Omental fat pad (tissue), 4 donors: ENCODE measurements around the gene ZNF397. TPM values are rescaled to one million over a fixed set of nuclear protein-coding genes. Genes with fewer than 3 reads are reported as not detected.

Experiments used
- ATAC-seq: fragments of 150-250 bp; one replicate; pipeline ENCODE4 v1.9.1; 2016; ENCODE audit warnings: mild to moderate bottlenecking, moderate library complexity; ENCODE audit not compliant: low FRiP score
- DNase-seq: peaks from one replicate; pipeline ENCODE4 v3.0.0-alpha.2; 2019; ENCODE audit warnings: low spot score
- CTCF ChIP-seq, 3 donors: fragments of 450-650 bp; IDR thresholded peaks; one replicate each; pipeline ENCODE4 v1.5.1; 2016 to 2017; ENCODE audit warnings: antibody characterized with exemption in 3 of 3, mild to moderate bottlenecking in 3 of 3, moderate library complexity in 2 of 3
- total RNA-seq, 4 donors: library from RNA; depleted of rRNA; stranded (reverse); fragments of >200 nt; gene quantifications; one replicate each; pipeline ENCODE4 v1.1.0, GENCODE V29; 2016

The ZNF397 gene
- total RNA-seq, 4 donors from 2014 or later = 15.9 to 33.9 (median 22.8) TPM

- TF ChIP-seq CTCF (IDR thresholded peaks at IDR 0.05) = no peak
- DNase-seq = no peak
- ATAC-seq = no peak
These were observed 38.1 kb downstream of the ZNF397 start for GRCh38 chr18:35278969-35279368.

- ATAC-seq (no peak), DNase-seq (no peak)
- TF ChIP-seq CTCF (IDR thresholded peaks at IDR 0.05) = no peak
These were observed 41.5 kb downstream of the ZNF397 start for GRCh38 chr18:35282353-35282752.

- no peak for DNase-seq
- TF ChIP-seq CTCF (IDR thresholded peaks at IDR 0.05) = no peak
- ATAC-seq = peak; percentile 44
These were observed 43.3 kb downstream of the ZNF397 start for GRCh38 chr18:35283923-35284794.

- DNase-seq (no peak), ATAC-seq (no peak)
- no peak for TF ChIP-seq CTCF (IDR thresholded peaks at IDR 0.05)
These were observed 44.0 kb downstream of the ZNF397 start for GRCh38 chr18:35284841-35285240.

GRCh38 chr18:35289293-35289692, 48.5 kb downstream of the ZNF397 start:
- ATAC-seq (no peak), DNase-seq (no peak)
- no peak for TF ChIP-seq CTCF (IDR thresholded peaks at IDR 0.05)

GRCh38 chr18:35289727-35290093, 48.9 kb downstream of the ZNF397 start:
- DNase-seq (no peak), ATAC-seq (peak; percentile 57)
- no peak for TF ChIP-seq CTCF (IDR thresholded peaks at IDR 0.05)
